OCI-LY7 (cell line): ENCODE results near the gene LIPC. TPM values are rescaled to one million over a fixed set of nuclear protein-coding genes. Genes with fewer than 3 reads are reported as not detected.

Source experiments
- BruUV-seq: library from RNA; stranded (reverse); fragments of 400-500 nt; replicated peaks from 2 replicates; lab custom pipeline; 2021; lab: Mats Ljungman, UMichigan
- CTCF ChIA-PET: fragments of 300-600 bp; sonication (Branson Sonifier 250); formaldehyde crosslinking; loops from one replicate; lab custom pipeline; 2022; ENCODE audit warnings: antibody characterized with exemption; ENCODE audit not compliant: unreplicated experiment; lab: Charles Lee
- POLR2A ChIA-PET: fragments of 300-600 bp; sonication (Branson Sonifier 250); formaldehyde crosslinking; loops from one replicate; lab custom pipeline; 2022; ENCODE audit warnings: antibody characterized with exemption; lab: Charles Lee
- DNase-seq: peaks from one replicate; pipeline ENCODE4 v3.0.0-alpha.2; 2015; ENCODE audit warnings: low spot score
- H2AFZ ChIP-seq: fragments of 200-600 bp; sonication (generic), shearing (Covaris generic); 2 replicates; pipeline ENCODE4 v1.6.1; 2014; ENCODE audit warnings: mild to moderate bottlenecking, antibody characterized with exemption, low read length, moderate library complexity
- H3K27ac ChIP-seq: fragments of 200-600 bp; sonication (generic); 2 replicates; pipeline ENCODE4 v1.5.1; 2014; ENCODE audit warnings: mixed run types, low read depth, mild to moderate bottlenecking, moderate library complexity, low read length, inconsistent platforms; ENCODE audit not compliant: poor library complexity, severe bottlenecking
- H3K36me3 ChIP-seq: fragments of 200-600 bp; sonication (generic); 2 replicates; pipeline ENCODE4 v1.6.1; 2014; ENCODE audit warnings: mild to moderate bottlenecking, antibody characterized with exemption, low read length, moderate library complexity, mixed read lengths; ENCODE audit not compliant: insufficient read depth
- H3K4me1 ChIP-seq: fragments of 200-600 bp; sonication (generic); 2 replicates; pipeline ENCODE4 v1.5.1; 2014; ENCODE audit warnings: mild to moderate bottlenecking, low read length; ENCODE audit not compliant: insufficient read depth, poor library complexity, severe bottlenecking
- H3K4me2 ChIP-seq: fragments of 200-600 bp; sonication (generic); 2 replicates; pipeline ENCODE4 v1.6.1; 2014; ENCODE audit warnings: mild to moderate bottlenecking, low read length
- H3K4me3 ChIP-seq: fragments of 200-600 bp; sonication (generic); 2 replicates; pipeline ENCODE4 v1.5.1; 2014; ENCODE audit warnings: mild to moderate bottlenecking, low read depth, low read length; ENCODE audit not compliant: poor library complexity, severe bottlenecking
- H3K79me2 ChIP-seq: fragments of 200-600 bp; sonication (generic); 2 replicates; pipeline ENCODE4 v1.6.1; 2016; ENCODE audit warnings: low read depth, mild to moderate bottlenecking, low read length, moderate library complexity, mixed read lengths; ENCODE audit not compliant: insufficient read depth
- H3K9me2 ChIP-seq: fragments of 200-600 bp; sonication (generic); 2 replicates; pipeline ENCODE4 v1.6.1; 2016; ENCODE audit warnings: mild to moderate bottlenecking, low read length, mixed read lengths; ENCODE audit not compliant: insufficient read depth
- H3K9me3 ChIP-seq: fragments of 200-600 bp; sonication (generic); 2 replicates; pipeline ENCODE4 v1.6.1; 2014; ENCODE audit warnings: mild to moderate bottlenecking, mixed run types, low read length, mixed read lengths
- H4K20me1 ChIP-seq: fragments of 200-600 bp; sonication (generic); 2 replicates; pipeline ENCODE4 v1.6.1; 2014; ENCODE audit warnings: mild to moderate bottlenecking, antibody characterized with exemption, low read length, moderate library complexity, mixed read lengths; ENCODE audit not compliant: insufficient read depth
- EZH2phosphoT487 ChIP-seq: fragments of 200-600 bp; sonication (generic); IDR thresholded peaks from 2 replicates; pipeline ENCODE4 v1.6.1; 2018; ENCODE audit warnings: low read depth, borderline replicate concordance, mild to moderate bottlenecking, mixed run types, antibody characterized with exemption, low read length, moderate library complexity, mixed read lengths
- intact Hi-C: fragments of 100-400 bp; cut with micrococcal nuclease; formaldehyde crosslinking; loops from one replicate; pipeline ENCODE4 v1.10.0; 2022; ENCODE audit not compliant: unreplicated experiment
- total RNA-seq, 2 experiments: library from RNA; depleted of rRNA in 1 of 2; stranded (reverse); fragments of >200 nt in 1 of 2; shearing (Covaris generic) in 1 of 2; gene quantifications; 2 replicates each; pipeline ENCODE4 v1.2.3, GENCODE V29; 2014 to 2022
- TF ChIP-seq, protein P1 (sequence below): fragments of 200-600 bp; sonication (generic); conservative IDR thresholded peaks from 2 replicates; pipeline ENCODE4 v1.5.1; 2014; ENCODE audit warnings: mild to moderate bottlenecking, antibody characterized with exemption, low read length, moderate library complexity, mixed read lengths

The LIPC gene
- total RNA-seq, 2 experiments from 2014 or later, result 0.50 TPM; not detected in 1

DNA sequence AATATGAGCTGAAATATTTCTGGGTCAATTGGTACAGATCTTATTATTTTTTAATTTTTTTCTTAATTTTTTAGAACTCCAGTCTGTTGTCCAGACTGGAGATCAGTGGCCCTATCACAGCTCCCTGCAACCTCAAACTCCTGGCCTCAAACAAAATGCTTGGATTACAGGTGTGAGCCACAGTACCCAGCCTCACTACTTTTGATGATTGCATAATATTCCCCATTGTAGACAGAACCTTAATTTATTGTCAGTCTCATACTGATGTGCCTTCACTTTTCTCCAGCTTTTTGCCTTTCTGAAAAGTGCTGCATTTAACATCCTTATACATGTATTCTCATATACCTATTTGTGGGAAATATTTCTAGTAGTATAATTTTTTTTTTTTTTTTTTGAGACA is 144.9 kb downstream of the LIPC start:
- Histone ChIP-seq H2AFZ (no peak overlapping the region), H3K27ac (no peak overlapping the region), H3K4me2 (no peak overlapping the region), H3K36me3 (no peaks in the 10 kb centered on the region), H3K4me3 (no peak overlapping the region), H3K9me2 (no peaks in the 10 kb centered on the region), H3K79me2 (no peaks in the 10 kb centered on the region), H3K9me3 (no peaks in the 10 kb centered on the region), H3K4me1 (peaks cover 12% of the 10 kb centered on the region), H4K20me1 (no peaks in the 10 kb centered on the region)
- TF ChIP-seq, protein P1, sequence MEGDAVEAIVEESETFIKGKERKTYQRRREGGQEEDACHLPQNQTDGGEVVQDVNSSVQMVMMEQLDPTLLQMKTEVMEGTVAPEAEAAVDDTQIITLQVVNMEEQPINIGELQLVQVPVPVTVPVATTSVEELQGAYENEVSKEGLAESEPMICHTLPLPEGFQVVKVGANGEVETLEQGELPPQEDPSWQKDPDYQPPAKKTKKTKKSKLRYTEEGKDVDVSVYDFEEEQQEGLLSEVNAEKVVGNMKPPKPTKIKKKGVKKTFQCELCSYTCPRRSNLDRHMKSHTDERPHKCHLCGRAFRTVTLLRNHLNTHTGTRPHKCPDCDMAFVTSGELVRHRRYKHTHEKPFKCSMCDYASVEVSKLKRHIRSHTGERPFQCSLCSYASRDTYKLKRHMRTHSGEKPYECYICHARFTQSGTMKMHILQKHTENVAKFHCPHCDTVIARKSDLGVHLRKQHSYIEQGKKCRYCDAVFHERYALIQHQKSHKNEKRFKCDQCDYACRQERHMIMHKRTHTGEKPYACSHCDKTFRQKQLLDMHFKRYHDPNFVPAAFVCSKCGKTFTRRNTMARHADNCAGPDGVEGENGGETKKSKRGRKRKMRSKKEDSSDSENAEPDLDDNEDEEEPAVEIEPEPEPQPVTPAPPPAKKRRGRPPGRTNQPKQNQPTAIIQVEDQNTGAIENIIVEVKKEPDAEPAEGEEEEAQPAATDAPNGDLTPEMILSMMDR, result no peak
- TF ChIP-seq EZH2phosphoT487, result no peak
- DNase-seq, result no peak
- intact Hi-C loops, result no loop called here
- no TSS peak for BruUV-seq
- CTCF ChIA-PET, result no interaction called here
- POLR2A ChIA-PET, result interaction anchor here (0.6 to 1.6 kb wide), 6 partner anchors 8 to 1250 kb away, joined by 3 to 6 read pairs (median 4); no protein-coding TSS in a partner anchor

DNA sequence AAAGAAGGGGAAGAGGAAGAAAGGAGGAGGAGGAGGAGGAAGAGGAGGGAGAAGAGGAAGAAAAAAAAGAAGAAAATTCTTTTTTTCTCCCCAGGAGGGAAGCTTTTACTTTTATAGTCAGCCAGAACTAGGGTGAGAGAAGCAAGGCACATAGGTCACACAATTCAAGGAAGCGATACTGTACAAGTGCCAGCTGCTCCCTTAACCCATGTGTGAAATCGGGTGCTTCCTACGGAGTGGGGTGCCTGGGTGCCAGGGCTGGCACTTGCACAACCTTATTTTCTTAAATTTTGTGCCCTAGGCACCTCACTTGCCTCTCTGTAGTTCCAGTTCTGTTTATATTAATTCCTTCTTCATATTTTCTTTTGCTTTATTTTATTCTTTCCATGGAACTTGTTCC is 150.4 kb downstream of the LIPC start:
- Histone ChIP-seq H3K9me2 (no peaks in the 10 kb centered on the region), H3K4me3 (no peak overlapping the region), H2AFZ (no peak overlapping the region), H3K79me2 (no peaks in the 10 kb centered on the region), H3K27ac (no peak overlapping the region), H3K36me3 (no peaks in the 10 kb centered on the region; the same call in 1 of the 2 replicates), H3K9me3 (peaks cover 18% of the 10 kb centered on the region), H4K20me1 (no peaks in the 10 kb centered on the region), H3K4me1 (peaks cover 27% of the 10 kb centered on the region), H3K4me2 (no peak overlapping the region)
- BruUV-seq, result no TSS peak
- DNase-seq, result no peak
- POLR2A ChIA-PET, result no interaction called here
- CTCF ChIA-PET, result no interaction called here
- intact Hi-C loops, result no loop called here
- TF ChIP-seq, protein P1, result no peak
- TF ChIP-seq EZH2phosphoT487, result no peak

GRCh38 chr15:58583171-58583908 is 151.5 kb downstream of the LIPC start:
- POLR2A ChIA-PET, result interaction anchor here (0.5 to 1.4 kb wide), 6 partner anchors 10 to 933 kb away, joined by 3 to 7 read pairs (median 3); no protein-coding TSS in a partner anchor

More at GRCh38 chr15:58583171-58583908, 151.5 kb downstream of the LIPC start:
- Histone ChIP-seq H4K20me1 (no peaks in the 10 kb centered on the region), H3K79me2 (no peaks in the 10 kb centered on the region), H3K4me1 (peaks cover 27% of the 10 kb centered on the region), H3K36me3 (no peaks in the 10 kb centered on the region; the same call in 1 of the 2 replicates), H3K27ac (no peak overlapping the region), H3K9me2 (no peaks in the 10 kb centered on the region), H2AFZ (no peak overlapping the region), H3K4me3 (no peak overlapping the region), H3K9me3 (peaks cover 18% of the 10 kb centered on the region), H3K4me2 (no peak overlapping the region)
- TF ChIP-seq EZH2phosphoT487, result no peak
- TF ChIP-seq, protein P1, result no peak
- DNase-seq, result no peak
- intact Hi-C loops, result no loop called here
- CTCF ChIA-PET, result no interaction called here
- no TSS peak for BruUV-seq
